ENCODE results near the gene MEPE. TPM values are rescaled to one million over a fixed set of nuclear protein-coding genes. Genes with fewer than 3 reads are reported as not detected.
"Not testable (repeated sequence)": the region's sequence is repeated elsewhere in the genome, so short reads cannot be mapped to it uniquely, and the experiment has no call there.

The MEPE gene
- total RNA-seq, 1 experiment from 2014 or later, result not detected

GRCh38 chr4:87882321-87882720 lies 49.6 kb downstream of the MEPE start:
- peak; percentile 68 for DNase-seq (ENCODE audit: low read depth)

- DNase-seq (ENCODE audit: low read depth), result no peak
These were observed 50.1 kb downstream of the MEPE start for GRCh38 chr4:87882861-87883260.

- no peak for DNase-seq (ENCODE audit: low read depth)
These were observed 52.3 kb downstream of the MEPE start for GRCh38 chr4:87884976-87885549.

- no peak for DNase-seq (ENCODE audit: low read depth)
These were observed 53.3 kb downstream of the MEPE start for GRCh38 chr4:87886083-87886482.

GRCh38 chr4:87890753-87891152 lies 58.0 kb downstream of the MEPE start:
- DNase-seq (ENCODE audit: low read depth), result not testable (repeated sequence)

- peak; percentile 100 for DNase-seq (ENCODE audit: low read depth)
These were observed 63.3 kb downstream of the MEPE start for GRCh38 chr4:87895964-87896621.

Other genes starting within 250 kb of the MEPE start
- gene DSPP, start 224.4 kb upstream of the MEPE start, total RNA-seq (2014; rRNA removed; shearing (Covaris generic)), result not detected in 2 replicates
- not detected in 2 replicates for gene DMP1, start 182.7 kb upstream of the MEPE start, total RNA-seq (2014; rRNA removed; shearing (Covaris generic))
- gene IBSP, start 33.4 kb upstream of the MEPE start, total RNA-seq (2014; rRNA removed; shearing (Covaris generic)), result not detected in 2 replicates
- gene SPP1, start 142.7 kb downstream of the MEPE start, total RNA-seq (2014; rRNA removed; shearing (Covaris generic)), result 30.6 and 37.1 TPM in 2 replicates
- 14.2 and 18.3 TPM in 2 replicates for gene PKD2, start 174.7 kb downstream of the MEPE start, total RNA-seq (2014; rRNA removed; shearing (Covaris generic))

Measured in HT1080 (cell line).